ENCODE measurements around the gene EFCC1.
"Not testable (repeated sequence)": the region's sequence is repeated elsewhere in the genome, so short reads cannot be mapped to it uniquely, and the experiment has no call there.

The EFCC1 gene

GRCh38 chr3:129081503-129081902, 80.4 kb downstream of the EFCC1 start:
- no peak for TF ChIP-seq CTCF (IDR thresholded peaks at IDR 0.05; ENCODE audit: low read depth, low read length)
- DNase-seq (ENCODE audit: low read depth, low spot score), result no peak
- H3K4me3 ChIP-seq (ENCODE audit: low read depth, low read length), result no peak overlapping the region
- in situ Hi-C loops (cut with HindIII; ENCODE audit: low sequenced_read_pairs), result no loop called here

DNA sequence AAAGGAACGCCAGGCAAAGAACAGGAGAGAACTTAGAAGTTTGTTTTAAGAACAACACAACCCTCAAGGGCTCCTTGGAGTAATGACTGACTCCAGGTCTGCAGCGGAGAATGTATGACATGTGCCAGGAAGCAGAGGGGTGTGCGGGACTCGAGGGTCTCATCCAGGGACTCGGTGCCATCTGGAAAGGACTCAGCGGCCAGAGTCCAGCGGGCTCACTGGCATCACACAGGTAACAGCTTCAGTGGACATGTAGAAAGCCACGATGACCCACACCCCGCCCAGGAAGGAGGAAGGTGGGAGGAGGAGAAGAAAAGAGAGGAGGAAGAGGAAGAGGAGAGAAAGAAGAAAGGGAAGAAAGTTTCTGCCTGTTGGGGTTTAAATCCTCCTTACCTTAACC, 80.9 kb downstream of the EFCC1 start:
- DNase-seq (ENCODE audit: low read depth, low spot score), result no peak
- in situ Hi-C loops (cut with HindIII; ENCODE audit: low sequenced_read_pairs), result no loop called here
- no peak overlapping the region for H3K4me3 ChIP-seq (ENCODE audit: low read depth, low read length)
- no peak for TF ChIP-seq CTCF (IDR thresholded peaks at IDR 0.05; ENCODE audit: low read depth, low read length)

- H3K4me3 ChIP-seq (ENCODE audit: low read depth, low read length), result no peak overlapping the region
- in situ Hi-C loops (cut with HindIII; ENCODE audit: low sequenced_read_pairs), result no loop called here
- DNase-seq (ENCODE audit: low read depth, low spot score), result no peak
- TF ChIP-seq CTCF (IDR thresholded peaks at IDR 0.05; ENCODE audit: low read depth, low read length), result no peak
Observed at GRCh38 chr3:129084501-129084900, 83.4 kb downstream of the EFCC1 start.

- in situ Hi-C loops (cut with HindIII; ENCODE audit: low sequenced_read_pairs), result no loop called here
- no peak overlapping the region for H3K4me3 ChIP-seq (ENCODE audit: low read depth, low read length)
- TF ChIP-seq CTCF (IDR thresholded peaks at IDR 0.05; ENCODE audit: low read depth, low read length), result no peak
- no peak for DNase-seq (ENCODE audit: low read depth, low spot score)
Observed at GRCh38 chr3:129085165-129085715, 84.1 kb downstream of the EFCC1 start.

DNA sequence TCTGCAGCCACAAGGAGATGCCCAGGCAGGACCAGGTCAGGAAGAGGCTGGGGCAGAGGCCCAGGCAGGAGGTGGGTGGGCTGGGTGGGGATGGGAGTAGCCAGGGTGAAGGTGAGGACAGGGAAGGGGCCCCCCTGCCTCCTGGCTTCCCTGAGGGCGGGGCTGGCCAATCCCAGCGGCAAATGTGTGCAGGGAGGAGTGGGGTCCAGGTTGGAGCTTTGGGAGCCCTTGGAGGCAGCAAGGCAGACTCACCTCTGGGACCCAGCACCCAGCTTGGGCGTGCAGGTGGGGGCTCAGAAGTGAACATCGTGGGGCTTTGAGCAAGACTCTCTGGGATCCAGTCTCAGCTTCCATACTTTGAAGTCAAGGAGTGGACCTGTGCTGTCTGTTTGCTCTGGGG, 84.7 kb downstream of the EFCC1 start:
- no peak for TF ChIP-seq CTCF (IDR thresholded peaks at IDR 0.05; ENCODE audit: low read depth, low read length)
- in situ Hi-C loops (cut with HindIII; ENCODE audit: low sequenced_read_pairs), result no loop called here
- no peak for DNase-seq (ENCODE audit: low read depth, low spot score)
- no peak overlapping the region for H3K4me3 ChIP-seq (ENCODE audit: low read depth, low read length)

GRCh38 chr3:129087138-129087702, 86.1 kb downstream of the EFCC1 start:
- in situ Hi-C loops (cut with HindIII; ENCODE audit: low sequenced_read_pairs), result no loop called here
- DNase-seq (ENCODE audit: low read depth, low spot score), result peak; percentile 12
- no peak overlapping the region for H3K4me3 ChIP-seq (ENCODE audit: low read depth, low read length)
- TF ChIP-seq CTCF (IDR thresholded peaks at IDR 0.05; ENCODE audit: low read depth, low read length), result no peak

- DNase-seq (ENCODE audit: low read depth, low spot score); in situ Hi-C loops (cut with HindIII; ENCODE audit: low sequenced_read_pairs); H3K4me3 ChIP-seq (ENCODE audit: low read depth, low read length): not testable (repeated sequence)
Observed at GRCh38 chr3:129087904-129088303, 86.8 kb downstream of the EFCC1 start.

DNA sequence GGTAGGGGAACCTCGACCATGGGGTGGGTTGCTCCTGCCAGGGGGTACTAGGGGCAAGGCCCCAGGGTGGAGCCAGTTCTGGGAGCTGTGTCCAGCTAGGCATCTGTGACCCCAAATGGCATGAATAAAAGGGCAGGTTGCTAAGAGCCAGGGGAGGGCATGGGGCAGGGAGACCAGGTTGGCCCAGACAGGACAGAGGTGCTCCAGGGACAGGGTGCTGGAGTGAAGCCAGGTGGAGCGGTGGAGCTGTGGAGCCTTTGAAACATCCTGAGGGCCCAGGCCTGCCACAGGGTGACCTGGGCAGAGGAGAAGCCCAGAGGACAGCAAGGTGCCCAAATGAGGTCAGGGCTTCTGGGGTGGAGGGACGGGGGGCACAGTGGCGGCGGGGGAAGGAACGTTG, 87.2 kb downstream of the EFCC1 start:
- in situ Hi-C loops (cut with HindIII; ENCODE audit: low sequenced_read_pairs); H3K4me3 ChIP-seq (ENCODE audit: low read depth, low read length); DNase-seq (ENCODE audit: low read depth, low spot score): not testable (repeated sequence)
